OCI-LY1 (cell line): ENCODE measurements around the gene ZBTB7C.

Experiments
- H2AFZ ChIP-seq: fragments of 200-600 bp; sonication (generic), shearing (Covaris generic); 2 replicates; pipeline ENCODE4 v1.6.0; 2014; ENCODE audit warnings: antibody characterized with exemption, mild to moderate bottlenecking, low read length
- H3F3A ChIP-seq: fragments of 200-600 bp; sonication (generic), shearing (Covaris generic); 2 replicates; pipeline ENCODE4 v1.6.0; 2014; ENCODE audit warnings: mild to moderate bottlenecking, antibody characterized with exemption, low read length, moderate library complexity; ENCODE audit not compliant: insufficient read depth
- H3K27ac ChIP-seq: fragments of 200-600 bp; sonication (generic); 2 replicates; pipeline ENCODE4 v1.5.1; 2014; ENCODE audit warnings: low read length, mixed run types, mild to moderate bottlenecking, low read depth; ENCODE audit not compliant: poor library complexity, severe bottlenecking
- H3K27me3 ChIP-seq: fragments of 200-600 bp; sonication (generic); 2 replicates; pipeline ENCODE4 v1.6.0; 2014; ENCODE audit warnings: antibody characterized with exemption, mild to moderate bottlenecking, low read length, moderate library complexity; ENCODE audit not compliant: insufficient read depth
- H3K36me3 ChIP-seq: fragments of 200-600 bp; sonication (generic); 2 replicates; pipeline ENCODE4 v1.6.1; 2014; ENCODE audit warnings: mild to moderate bottlenecking, antibody characterized with exemption, low read length, moderate library complexity, mixed read lengths; ENCODE audit not compliant: insufficient read depth
- H3K4me1 ChIP-seq: fragments of 200-600 bp; sonication (generic); 2 replicates; pipeline ENCODE4 v1.5.1; 2014; ENCODE audit warnings: mild to moderate bottlenecking, low read length, moderate library complexity; ENCODE audit not compliant: insufficient read depth, severe bottlenecking
- H3K4me2 ChIP-seq: fragments of 200-600 bp; sonication (generic), shearing (Covaris generic); 2 replicates; pipeline ENCODE4 v1.6.1; 2014; ENCODE audit warnings: low read length
- H3K4me3 ChIP-seq: fragments of 200-600 bp; sonication (generic); 2 replicates; pipeline ENCODE4 v1.5.1; 2014; ENCODE audit warnings: low read length, low read depth, mild to moderate bottlenecking, mixed read lengths; ENCODE audit not compliant: poor library complexity, severe bottlenecking
- H3K79me2 ChIP-seq: fragments of 200-600 bp; shearing (Covaris generic); 2 replicates; pipeline ENCODE4 v1.6.1; 2016; ENCODE audit warnings: mixed run types, low read length, mixed read lengths; ENCODE audit not compliant: insufficient read depth
- H3K9ac ChIP-seq: fragments of 200-600 bp; sonication (generic), shearing (Covaris generic); 2 replicates; pipeline ENCODE4 v1.6.1; 2014; ENCODE audit warnings: mild to moderate bottlenecking, low read length, mixed read lengths
- H3K9me2 ChIP-seq: fragments of 200-600 bp; sonication (generic), shearing (Covaris generic); 2 replicates; pipeline ENCODE4 v1.6.1; 2014; ENCODE audit warnings: low read depth, mild to moderate bottlenecking, low read length, mixed read lengths
- H3K9me3 ChIP-seq: fragments of 200-600 bp; shearing (Covaris generic); 2 replicates; pipeline ENCODE4 v1.6.1; 2014; ENCODE audit warnings: low read length, mixed read lengths
- H4K20me1 ChIP-seq: fragments of 200-600 bp; sonication (generic), shearing (Covaris generic); 2 replicates; pipeline ENCODE4 v1.6.0; 2016; ENCODE audit warnings: mild to moderate bottlenecking, low read length; ENCODE audit not compliant: insufficient read depth
- CTCF ChIP-seq: fragments of 200-600 bp; sonication (generic), shearing (Covaris generic); IDR thresholded peaks from 2 replicates; pipeline ENCODE4 v1.5.1; 2017; ENCODE audit warnings: mild to moderate bottlenecking, antibody characterized with exemption, low read length, moderate library complexity, mixed read lengths
- EZH2 ChIP-seq: fragments of 200-600 bp; sonication (generic), shearing (Covaris generic); IDR thresholded peaks from 2 replicates; pipeline ENCODE4 v1.8.0; 2017; ENCODE audit warnings: borderline replicate concordance, mixed run types, mild to moderate bottlenecking, antibody characterized with exemption, low read length, moderate library complexity, mixed read lengths

Gene ZBTB7C

GRCh38 chr18:48254077-48254602 is 155.0 kb downstream of the ZBTB7C start:
- Histone ChIP-seq H3K4me1 (no peaks in the 10 kb centered on the region), H4K20me1 (no peaks in the 10 kb centered on the region), H3K27me3 (no peaks in the 10 kb centered on the region), H3F3A (no peaks in the 10 kb centered on the region), H3K4me3 (no peak overlapping the region), H3K9me2 (no peaks in the 10 kb centered on the region), H3K9ac (no peak overlapping the region), H3K36me3 (no peaks in the 10 kb centered on the region), H2AFZ (no peak overlapping the region), H3K79me2 (no peaks in the 10 kb centered on the region), H3K27ac (no peak overlapping the region), H3K4me2 (no peak overlapping the region), H3K9me3 (no peaks in the 10 kb centered on the region)
- no peak for TF ChIP-seq EZH2
- no peak for TF ChIP-seq CTCF

GRCh38 chr18:48252525-48252924 is 156.7 kb downstream of the ZBTB7C start:
- no peaks in the 10 kb centered on the region for H3K4me1 ChIP-seq
- no peak overlapping the region for H3K4me3 ChIP-seq
- no peaks in the 10 kb centered on the region for H3K9me3 ChIP-seq
- no peaks in the 10 kb centered on the region for H3K27me3 ChIP-seq
- TF ChIP-seq EZH2 = no peak
- no peak for TF ChIP-seq CTCF
- no peaks in the 10 kb centered on the region for H3K79me2 ChIP-seq
- no peaks in the 10 kb centered on the region for H3K9me2 ChIP-seq
- H4K20me1 ChIP-seq = no peaks in the 10 kb centered on the region
- H3K36me3 ChIP-seq = no peaks in the 10 kb centered on the region
- H3F3A ChIP-seq = no peaks in the 10 kb centered on the region
- H3K4me2 ChIP-seq = no peak overlapping the region
- no peak overlapping the region for H3K27ac ChIP-seq
- no peak overlapping the region for H2AFZ ChIP-seq
- no peak overlapping the region for H3K9ac ChIP-seq

- Histone ChIP-seq H4K20me1 (no peaks in the 10 kb centered on the region), H3F3A (no peaks in the 10 kb centered on the region), H3K27me3 (no peaks in the 10 kb centered on the region), H3K9me3 (no peaks in the 10 kb centered on the region), H3K4me1 (no peaks in the 10 kb centered on the region), H3K9ac (no peak overlapping the region), H3K79me2 (no peaks in the 10 kb centered on the region), H3K4me3 (no peak overlapping the region), H2AFZ (no peak overlapping the region), H3K27ac (no peak overlapping the region), H3K9me2 (no peaks in the 10 kb centered on the region), H3K4me2 (no peak overlapping the region), H3K36me3 (no peaks in the 10 kb centered on the region)
- no peak for TF ChIP-seq CTCF
- TF ChIP-seq EZH2 = no peak
Observed at GRCh38 chr18:48250918-48251317, 158.3 kb downstream of the ZBTB7C start.
